Ishikawa (cell line): Measurements from ENCODE around the gene LRRC8C.

Experiments used
- TAF1 ChIP-seq: IDR thresholded peaks from 2 replicates; pipeline ENCODE4 v1.6.1; 2012; ENCODE audit warnings: low read depth, mild to moderate bottlenecking
- TCF12 ChIP-seq: IDR thresholded peaks from 2 replicates; pipeline ENCODE4 v1.6.1; 2012; ENCODE audit warnings: low read depth

The LRRC8C gene

GRCh38 chr1:89767618-89768017 lies 134.7 kb downstream of the LRRC8C start:
- TF ChIP-seq TAF1 = no peak
- TF ChIP-seq TCF12 = no peak
